ENCODE results near the gene ANKRD26.

The ANKRD26 gene

GRCh38 chr10:27019827-27020226 is 80.5 kb downstream of the ANKRD26 start:
- DNase-seq = no peak

GRCh38 chr10:26997610-26998009 is 102.7 kb downstream of the ANKRD26 start:
- DNase-seq = no peak

DNA sequence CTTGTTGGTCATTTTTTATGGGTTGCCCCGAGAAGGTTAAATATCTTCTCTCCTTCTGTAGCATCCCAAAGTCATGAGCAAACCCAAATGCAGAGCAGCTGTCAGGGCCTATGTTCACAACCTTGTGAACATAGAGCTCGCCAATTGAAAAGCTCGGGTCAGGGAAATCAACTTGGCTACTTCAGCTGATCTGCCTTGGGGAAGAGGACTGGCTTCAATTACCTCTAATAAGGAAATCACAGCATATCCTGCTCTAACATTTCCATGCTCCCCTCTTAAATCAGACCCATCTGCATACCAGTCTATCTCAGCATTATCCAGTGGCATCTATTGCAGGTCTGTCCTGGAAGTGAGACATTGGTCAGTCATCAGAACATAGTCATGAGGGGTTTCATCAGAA is 105.6 kb downstream of the ANKRD26 start:
- DNase-seq = no peak

- DNase-seq = no peak
Observed at GRCh38 chr10:26987851-26988250, 112.4 kb downstream of the ANKRD26 start.

GRCh38 chr10:26983156-26983555 is 117.1 kb downstream of the ANKRD26 start:
- DNase-seq = no peak

DNA sequence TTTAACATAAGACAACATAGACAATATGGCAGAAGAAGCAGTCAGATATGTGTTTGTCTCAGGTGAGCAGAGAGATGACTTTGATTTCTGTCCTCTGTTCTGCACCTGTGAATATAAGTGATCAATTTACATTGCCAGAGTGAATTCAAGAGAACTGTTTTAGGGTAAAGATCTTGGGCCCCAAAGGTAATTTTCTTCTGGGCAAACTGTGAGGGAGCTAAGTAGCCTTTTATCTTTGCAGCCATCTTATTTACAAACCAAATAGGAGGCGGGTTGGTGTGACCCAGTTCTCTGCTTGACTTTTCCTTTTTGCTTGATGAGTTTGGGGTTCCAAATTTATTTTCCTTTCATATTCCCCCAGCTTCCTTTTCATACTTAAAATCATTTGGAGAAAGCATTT is 118.2 kb downstream of the ANKRD26 start:
- no peak for DNase-seq

DNA sequence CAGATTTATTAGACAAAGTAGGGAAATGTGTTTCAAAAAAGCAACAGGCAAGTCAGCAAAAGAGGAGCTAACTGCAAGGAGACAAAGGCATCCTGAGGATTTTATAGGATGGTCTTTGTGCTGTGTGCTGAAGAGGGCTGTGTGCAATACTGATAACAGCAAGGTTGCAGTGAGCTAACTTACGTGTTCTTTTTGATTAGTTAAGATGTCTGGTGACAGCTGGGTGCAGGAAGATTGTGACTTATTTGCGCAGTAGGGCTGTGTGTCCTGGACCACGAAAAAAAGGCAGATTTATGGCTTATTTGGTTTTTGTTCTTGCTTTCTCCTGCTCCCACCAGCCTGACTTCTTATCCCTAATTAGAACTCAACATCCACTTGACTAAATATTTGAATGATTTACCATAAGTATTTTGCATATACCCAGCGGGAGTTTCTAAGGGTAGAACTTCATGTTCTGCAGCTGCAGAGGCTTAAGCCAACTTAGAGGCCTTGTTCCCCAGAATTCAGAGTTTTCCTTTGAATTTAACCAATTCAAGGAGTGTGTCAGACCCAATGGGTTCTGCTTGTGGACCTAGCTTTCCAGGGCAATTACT is 119.0 kb downstream of the ANKRD26 start:
- no peak for DNase-seq

GRCh38 chr10:26978519-26978918 is 121.8 kb downstream of the ANKRD26 start:
- no peak for DNase-seq

GRCh38 chr10:26977635-26978034 is 122.7 kb downstream of the ANKRD26 start:
- DNase-seq = no peak

- no peak for DNase-seq
Observed at GRCh38 chr10:26970667-26971066, 129.6 kb downstream of the ANKRD26 start.

DNA sequence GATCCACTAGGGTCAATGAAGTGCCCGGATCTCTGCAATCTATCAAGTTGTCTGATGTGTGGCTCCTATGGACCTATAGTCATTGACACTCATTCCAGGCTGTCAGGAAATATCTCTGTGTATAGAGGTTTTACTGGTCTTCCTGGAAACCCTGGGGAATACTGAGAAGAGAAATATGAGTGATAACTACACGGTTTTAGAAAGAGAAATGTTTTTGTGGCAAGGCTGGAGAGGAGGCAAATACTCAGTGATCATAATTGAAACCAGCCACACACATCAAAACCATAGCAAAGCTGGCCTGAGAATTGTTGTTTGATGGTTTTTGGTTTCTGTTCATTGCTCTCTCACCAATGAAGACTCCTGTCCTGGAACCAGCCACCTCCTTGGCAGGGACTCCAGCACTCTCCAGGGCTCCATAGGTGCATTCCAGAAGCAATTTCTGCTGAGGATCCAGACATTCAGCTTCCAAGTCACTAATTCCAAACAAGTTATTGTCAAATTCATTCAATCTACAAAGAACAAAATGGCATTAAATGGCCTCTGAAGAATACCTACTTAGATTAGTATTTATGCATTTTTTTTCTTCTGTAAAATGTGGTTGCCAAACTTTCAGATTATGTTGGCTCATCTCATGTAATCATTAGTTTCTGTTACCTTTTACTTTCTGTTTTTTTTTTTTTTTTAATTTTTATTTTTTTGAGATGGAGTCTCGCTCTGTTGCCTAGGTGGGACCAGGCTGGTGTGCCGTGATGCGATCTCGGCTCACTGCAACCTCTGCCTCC is 131.0 kb downstream of the ANKRD26 start:
- no peak for DNase-seq

DNA sequence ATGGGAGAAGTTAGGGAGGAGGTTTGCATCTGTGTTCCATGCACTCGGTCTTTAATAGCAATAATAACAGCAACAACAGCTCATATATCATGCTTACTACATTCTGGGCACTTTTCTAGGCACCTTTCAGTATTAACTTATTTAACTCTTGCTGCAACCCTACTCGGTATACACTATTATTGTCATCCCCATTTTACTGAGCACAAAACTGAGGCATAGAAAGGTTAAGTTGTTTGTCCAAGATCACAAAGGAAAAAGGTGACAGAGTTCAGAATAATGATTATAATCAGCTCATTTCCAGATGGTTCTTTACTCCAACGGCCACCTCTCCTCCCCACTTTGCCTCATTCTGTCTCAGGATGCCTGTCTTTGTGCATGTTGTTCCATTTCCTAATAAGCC is 137.5 kb downstream of the ANKRD26 start:
- DNase-seq = no peak

GRCh38 chr10:26960308-26960707 is 140.0 kb downstream of the ANKRD26 start:
- no peak for DNase-seq

GRCh38 chr10:26959841-26960240 is 140.5 kb downstream of the ANKRD26 start:
- no peak for DNase-seq
